H1 (cell line): ENCODE results near the gene EGF. TPM values are rescaled to one million over a fixed set of nuclear protein-coding genes. Genes with fewer than 3 reads are reported as not detected.

Experiments used
- CTCF ChIA-PET: fragments of 300-600 bp; sonication (Branson Sonifier 250); formaldehyde crosslinking; loops from one replicate; lab custom pipeline; 2021; ENCODE audit not compliant: partially characterized antibody; lab: Charles Lee
- POLR2A ChIA-PET: fragments of 300-600 bp; sonication (Branson Sonifier 250); formaldehyde crosslinking; loops from one replicate; lab custom pipeline; 2021; ENCODE audit warnings: inconsistent platforms; ENCODE audit not compliant: partially characterized antibody; lab: Charles Lee
- DNase-seq, 2 experiments: peaks; one replicate each; pipeline versions ENCODE4 v3.0.0 to v3.0.0-alpha.2; 2010 to 2022; ENCODE audit warnings: low spot score in 2 of 2, low read depth in 1 of 2, mixed read lengths in 1 of 2
- FAIRE-seq: peaks from 2 replicates; lab custom pipeline; 2011; peaks lifted over from hg19 to GRCh38; lab: Jason Lieb, UNC
- H2AFZ ChIP-seq: 2 replicates; pipeline ENCODE4 v1.8.1; 2012; ENCODE audit warnings: low read length, inconsistent platforms
- H2AK5ac ChIP-seq: 2 replicates; pipeline ENCODE4 v1.6.1; 2013; ENCODE audit warnings: low read depth, low read length
- H2BK120ac ChIP-seq: replicated peaks from 2 replicates; pipeline ENCODE3; 2013; ENCODE audit warnings: low read depth, low read length, inconsistent platforms
- H2BK12ac ChIP-seq: 2 replicates; pipeline ENCODE4 v1.6.1; 2013; ENCODE audit warnings: low read depth, low read length
- H2BK15ac ChIP-seq: 2 replicates; pipeline ENCODE4 v1.6.1; 2013; ENCODE audit warnings: low read length
- H2BK20ac ChIP-seq: 2 replicates; pipeline ENCODE4 v1.6.1; 2013; ENCODE audit warnings: low read length
- H2BK5ac ChIP-seq: 2 replicates; pipeline ENCODE4 v1.6.1; 2013; ENCODE audit warnings: low read depth, low read length
- H3K14ac ChIP-seq: 2 replicates; pipeline ENCODE4 v1.6.1; 2013; ENCODE audit warnings: inconsistent platforms; ENCODE audit not compliant: insufficient read length
- H3K18ac ChIP-seq: 2 replicates; pipeline ENCODE4 v1.6.1; 2013; ENCODE audit warnings: low read length; ENCODE audit errors: extremely low read depth
- H3K23ac ChIP-seq: 2 replicates; pipeline ENCODE4 v1.6.1; 2013; ENCODE audit warnings: inconsistent platforms; ENCODE audit not compliant: insufficient read length
- H3K23me2 ChIP-seq: 2 replicates; pipeline ENCODE4 v1.6.1; 2013; ENCODE audit warnings: low read depth, low read length
- H3K27ac ChIP-seq: 2 replicates; pipeline ENCODE4 v1.6.1; 2011; ENCODE audit warnings: low read depth, low read length, inconsistent platforms
- H3K27me3 ChIP-seq, 4 experiments: replicated peaks in 1 of 4; 1 replicate in 1 of 4; 2 replicates in 3 of 4; pipeline versions ENCODE4 v1.6.1 to v1.8.1; 2011 to 2013; ENCODE audit warnings: low read length in 3 of 4, mild to moderate bottlenecking in 3 of 4, inconsistent platforms in 2 of 4, mixed read lengths in 2 of 4, moderate library complexity in 1 of 4; ENCODE audit not compliant: control insufficient read depth in 3 of 4, insufficient read depth in 3 of 4; ENCODE audit errors: extremely low read depth in 1 of 4
- H3K36me3 ChIP-seq, 4 experiments: 2 replicates each; pipeline versions ENCODE4 v1.6.1 to v1.8.1; 2011 to 2013; ENCODE audit warnings: mild to moderate bottlenecking in 4 of 4, low read length in 3 of 4, moderate library complexity in 2 of 4, control low read depth in 1 of 4, inconsistent platforms in 1 of 4; ENCODE audit not compliant: insufficient read depth in 4 of 4, control insufficient read depth in 2 of 4
- H3K4ac ChIP-seq: replicated peaks from 2 replicates; pipeline ENCODE3; 2013; ENCODE audit warnings: low read length, low read depth, mixed read lengths, inconsistent platforms; ENCODE audit not compliant: insufficient read length
- H3K4me1 ChIP-seq, 4 experiments: replicated peaks in 1 of 4; 1 replicate in 1 of 4; 2 replicates in 3 of 4; pipeline versions ENCODE4 v1.6.1 to v1.8.1; 2011 to 2013; ENCODE audit warnings: low read length in 3 of 4, inconsistent platforms in 2 of 4, mixed read lengths in 1 of 4; ENCODE audit not compliant: insufficient read depth in 4 of 4, control insufficient read depth in 3 of 4
- H3K4me2 ChIP-seq, 2 experiments: 2 replicates each; pipeline versions ENCODE4 v1.6.1 to v1.8.1; 2011 to 2013; ENCODE audit warnings: low read depth in 2 of 2, low read length in 2 of 2, control low read depth in 1 of 2, inconsistent platforms in 1 of 2, mild to moderate bottlenecking in 1 of 2; ENCODE audit not compliant: insufficient read depth in 1 of 2
- H3K4me3 ChIP-seq, 4 experiments: fragments of 200-600, 300-600 bp in 1 of 4; sonication (generic), shearing (Covaris generic), sonication (Bioruptor Twin) in 1 of 4; 2 replicates each; pipeline versions ENCODE4 v1.5.1 to v1.8.1; 2011 to 2016; ENCODE audit warnings: low read length in 4 of 4, low read depth in 3 of 4, control low read depth in 2 of 4, inconsistent platforms in 2 of 4, mild to moderate bottlenecking in 2 of 4, mixed read lengths in 1 of 4, moderate library complexity in 1 of 4; ENCODE audit not compliant: insufficient read depth in 2 of 4; ENCODE audit errors: extremely low read depth in 1 of 4
- H3K56ac ChIP-seq: replicated peaks from 2 replicates; pipeline ENCODE3; 2013; ENCODE audit warnings: low read depth, mild to moderate bottlenecking, mixed read lengths, low read length, inconsistent platforms; ENCODE audit not compliant: insufficient read length
- H3K79me1 ChIP-seq: 2 replicates; pipeline ENCODE4 v1.6.1; 2013; ENCODE audit warnings: low read depth, low read length, control low read depth
- H3K79me2 ChIP-seq, 2 experiments: 2 replicates each; pipeline versions ENCODE4 v1.6.1 to v1.8.1; 2012 to 2013; ENCODE audit warnings: low read length in 2 of 2, mild to moderate bottlenecking in 2 of 2, inconsistent platforms in 1 of 2; ENCODE audit not compliant: insufficient read depth in 2 of 2, control insufficient read depth in 1 of 2
- H3K9ac ChIP-seq, 4 experiments: replicated peaks in 1 of 4; 1 replicate in 1 of 4; 2 replicates in 3 of 4; pipeline versions ENCODE4 v1.6.1 to v1.8.1; 2011 to 2013; ENCODE audit warnings: low read depth in 3 of 4, low read length in 3 of 4, control low read depth in 2 of 4, mild to moderate bottlenecking in 2 of 4, moderate library complexity in 2 of 4, inconsistent platforms in 1 of 4; ENCODE audit errors: extremely low read depth in 1 of 4
- H3K9me3 ChIP-seq, 2 experiments: 2 replicates each; pipeline versions ENCODE4 v1.6.1 to v1.8.1; 2012 to 2013; ENCODE audit warnings: mild to moderate bottlenecking in 2 of 2, moderate library complexity in 2 of 2, control low read depth in 1 of 2, inconsistent platforms in 1 of 2, low read depth in 1 of 2, low read length in 1 of 2, mixed read lengths in 1 of 2; ENCODE audit not compliant: insufficient read depth in 2 of 2
- H4K20me1 ChIP-seq, 2 experiments: replicated peaks in 1 of 2; 2 replicates each; pipeline versions ENCODE3 to v1.8.1; 2011 to 2013; ENCODE audit warnings: inconsistent platforms in 2 of 2, low read length in 2 of 2, mild to moderate bottlenecking in 1 of 2; ENCODE audit not compliant: insufficient read depth in 2 of 2, control insufficient read depth in 1 of 2
- H4K5ac ChIP-seq: 2 replicates; pipeline ENCODE4 v1.6.1; 2013; ENCODE audit warnings: low read length, low read depth, mixed read lengths, inconsistent platforms; ENCODE audit not compliant: insufficient read length
- H4K8ac ChIP-seq: 2 replicates; pipeline ENCODE4 v1.8.0; 2013; ENCODE audit warnings: mild to moderate bottlenecking, moderate library complexity, low read length, inconsistent platforms; ENCODE audit not compliant: insufficient read depth; ENCODE audit errors: extremely low read depth
- H4K91ac ChIP-seq: replicated peaks from 2 replicates; pipeline ENCODE3; 2013; ENCODE audit warnings: low read length, mixed read lengths, inconsistent platforms; ENCODE audit not compliant: insufficient read length
- BCL11A ChIP-seq, 2 experiments: IDR thresholded peaks; one replicate each; pipeline ENCODE4 v1.6.1; 2011; ENCODE audit warnings: low read depth in 2 of 2, low read length in 2 of 2, mild to moderate bottlenecking in 2 of 2
- BRCA1 ChIP-seq: IDR thresholded peaks from 2 replicates; pipeline ENCODE4 v1.6.1; 2012; ENCODE audit warnings: low read depth, low read length, improper control_type of control experiment
- CHD1 ChIP-seq: IDR thresholded peaks from 2 replicates; pipeline ENCODE4 v1.6.1; 2012; ENCODE audit warnings: low read depth, low read length, improper control_type of control experiment
- EP300 ChIP-seq, 2 experiments: IDR thresholded peaks; 1 replicate in 1 of 2; 2 replicates in 1 of 2; pipeline ENCODE4 v1.6.1; 2011 to 2012; ENCODE audit warnings: low read depth in 2 of 2, low read length in 2 of 2, mild to moderate bottlenecking in 2 of 2, borderline replicate concordance in 1 of 2, inconsistent platforms in 1 of 2, moderate library complexity in 1 of 2
- EZH2 ChIP-seq: fragments of 200-600 bp; sonication (generic); IDR thresholded peaks from 2 replicates; pipeline ENCODE4 v1.7.1; 2012; ENCODE audit warnings: low read depth, mild to moderate bottlenecking, moderate library complexity, low read length, inconsistent platforms; ENCODE audit not compliant: severe bottlenecking
- FOSL1 ChIP-seq: IDR thresholded peaks from 2 replicates; pipeline ENCODE4 v1.6.1; 2011; ENCODE audit warnings: mild to moderate bottlenecking, low read depth, low read length, moderate library complexity; ENCODE audit not compliant: insufficient read depth
- WGBS, 2 experiments: shearing (Covaris generic) in 1 of 2; methylation state at CpG; one replicate each; pipeline versions ENCODE4 v1.1.6 to v1.1.7; 2013 to 2015; ENCODE audit warnings: low lambda C conversion rate in 2 of 2, mixed read lengths in 2 of 2, inconsistent platforms in 1 of 2, low coverage in 1 of 2, missing lambda C conversion rate in 1 of 2; ENCODE audit not compliant: insufficient replicate concordance in 2 of 2, insufficient coverage in 1 of 2, insufficient read length in 1 of 2; ENCODE audit errors: extremely low coverage in 1 of 2, missing lambda C conversion rate in 1 of 2; 5-methylcytosine and 5-hydroxymethylcytosine counted together
- polyA plus RNA-seq, 7 experiments: library from polyadenylated mRNA; depleted of rRNA in 3 of 7; stranded (reverse) in 5 of 7; unstranded in 2 of 7; fragments of >200 nt in 5 of 7; fragments of 200-250 nt in 2 of 7; gene quantifications; 1 replicate in 5 of 7; 2 replicates in 1 of 7; 4 replicates in 1 of 7; pipeline versions ENCODE4 v1.2.1 to v1.2.3, GENCODE V29; 2011 to 2013; ENCODE audit warnings: missing spikeins in 2 of 7, mixed read lengths in 2 of 7
- total RNA-seq: library from RNA; stranded (reverse); fragmentation: NEBNext Ultra II Directional; extraction: Animal tissue kit (Norgen Biotek cat#: 25700); gene quantifications from 2 replicates; pipeline ENCODE4 v1.2.1, GENCODE V29; 2021

EGF gene
- total and polyA plus RNA-seq, 2 of the 8 experiments (the other 6 are each of a cell fraction or from before 2014, with no cell fraction given), result 1.5 to 2.6 TPM

DNA sequence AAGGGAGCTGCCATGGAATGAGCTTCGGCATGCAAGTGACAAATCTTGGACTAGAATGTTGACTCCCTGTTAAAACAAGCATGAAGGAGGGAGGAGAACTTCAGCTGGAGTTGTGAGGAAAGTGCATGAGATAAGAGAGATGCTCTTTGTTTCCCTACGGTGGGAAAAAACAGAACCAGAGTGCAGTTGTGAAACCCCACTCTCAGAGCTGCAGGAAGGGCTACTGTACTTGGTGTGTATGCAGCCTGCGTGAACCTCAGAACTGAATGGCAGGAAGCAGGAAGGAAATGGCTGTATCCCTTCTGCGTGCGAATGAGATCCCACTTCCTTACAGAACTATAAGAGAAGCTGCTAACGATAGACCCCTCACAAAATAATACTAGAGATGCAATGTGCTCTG, 57.2 kb downstream of the EGF start:
- 88% methylated on average over 6 of the region's 6 CpGs; no CpG with 5 or more reads in 1 of the 2 experiments for WGBS, 2 experiments
- CTCF ChIA-PET, result interaction anchor here (0.8 to 1.5 kb wide), 2 partner anchors 9 to 97 kb away, joined by 3 to 8 read pairs; no protein-coding TSS in a partner anchor
- no peak overlapping the region for H4K5ac ChIP-seq
- no peak overlapping the region for H4K91ac ChIP-seq
- H3K18ac ChIP-seq, result no peak overlapping the region
- H3K27ac ChIP-seq, result no peak overlapping the region
- H4K20me1 ChIP-seq, result no peaks in the 10 kb centered on the region
- H2AK5ac ChIP-seq, result no peak overlapping the region
- H2BK12ac ChIP-seq, result no peak overlapping the region
- no peak overlapping the region for H3K4me2 ChIP-seq
- no peak overlapping the region for H3K4me3 ChIP-seq
- peaks cover 0 to 10% (median 4%) of the 10 kb centered on the region in 4 experiments; a peak in 3 of 7 replicates for H3K4me1 ChIP-seq
- H3K9ac ChIP-seq, result no peak overlapping the region
- H3K4ac ChIP-seq, result no peak overlapping the region
- no peaks in the 10 kb centered on the region for H3K9me3 ChIP-seq
- H2BK20ac ChIP-seq, result no peak overlapping the region
- no peak overlapping the region for H3K14ac ChIP-seq
- H3K23me2 ChIP-seq, result peaks cover 4% of the 10 kb centered on the region
- no peaks in the 10 kb centered on the region for H3K79me2 ChIP-seq
- H3K27me3 ChIP-seq, result no peaks in the 10 kb centered on the region
- H3K79me1 ChIP-seq, result no peaks in the 10 kb centered on the region
- no peak overlapping the region for H2AFZ ChIP-seq
- H2BK120ac ChIP-seq, result no peak overlapping the region
- FAIRE-seq (no peak), DNase-seq (no peak)
- TF ChIP-seq EZH2 (no peak), BRCA1 (no peak), FOSL1 (no peak), CHD1 (no peak), EP300 (IDR thresholded peaks at IDR 0.05; ENCODE audit: borderline replicate concordance in 1 of 2, low read depth in 2 of 2, low read length in 2 of 2) (no peak), BCL11A (IDR thresholded peaks at IDR 0.05; ENCODE audit: low read depth in 2 of 2, low read length in 2 of 2) (no peak)
- no peak overlapping the region for H2BK5ac ChIP-seq
- H3K56ac ChIP-seq, result no peak overlapping the region
- no peaks in the 10 kb centered on the region for H3K36me3 ChIP-seq
- H4K8ac ChIP-seq, result no peak overlapping the region
- H2BK15ac ChIP-seq, result no peak overlapping the region
- POLR2A ChIA-PET, result interaction anchor here (0.5 kb wide), 1 partner anchor 1342 kb away, joined by 5 read pairs; no protein-coding TSS in a partner anchor
- no peak overlapping the region for H3K23ac ChIP-seq
